Measurements from ENCODE around the gene DENND2C.

Gene DENND2C

GRCh38 chr1:114671939-114672275, 2.1 kb upstream of the DENND2C start:
- DNase-seq: no peak

GRCh38 chr1:114671011-114671938, 1.4 kb upstream of the DENND2C start:
- DNase-seq: no peak

- peak; percentile 89 for DNase-seq
Measured at GRCh38 chr1:114670083-114671010, 498 bp upstream of the DENND2C start.

GRCh38 chr1:114668784-114669561, 876 bp downstream of the DENND2C start:
- peak; percentile 5 for DNase-seq

GRCh38 chr1:114668373-114668772, 1.5 kb downstream of the DENND2C start:
- no peak for DNase-seq

GRCh38 chr1:114666954-114667353, 2.9 kb downstream of the DENND2C start:
- no peak for DNase-seq

GRCh38 chr1:114660238-114660637, 9.6 kb downstream of the DENND2C start:
- no peak for DNase-seq

- DNase-seq: no peak
Measured at GRCh38 chr1:114651893-114652292, 18.0 kb downstream of the DENND2C start.

- DNase-seq: no peak
Measured at GRCh38 chr1:114648503-114648902, 21.3 kb downstream of the DENND2C start.

GRCh38 chr1:114641377-114641776, 28.5 kb downstream of the DENND2C start:
- no peak for DNase-seq

- DNase-seq: no peak
Measured at GRCh38 chr1:114638910-114639309, 30.9 kb downstream of the DENND2C start.

GRCh38 chr1:114632427-114632826, 37.4 kb downstream of the DENND2C start:
- DNase-seq: no peak

- no peak for DNase-seq
Measured at GRCh38 chr1:114627107-114627506, 42.7 kb downstream of the DENND2C start.

GRCh38 chr1:114623364-114623763, 46.5 kb downstream of the DENND2C start:
- DNase-seq: no peak

- no peak for DNase-seq
Measured at GRCh38 chr1:114620419-114620818, 49.4 kb downstream of the DENND2C start.

GRCh38 chr1:114618606-114619005, 51.2 kb downstream of the DENND2C start:
- DNase-seq: no peak

- DNase-seq: no peak
Measured at GRCh38 chr1:114610546-114611245, 59.2 kb downstream of the DENND2C start.

- DNase-seq: peak; percentile 11
Measured at GRCh38 chr1:114609826-114610225, 60.0 kb downstream of the DENND2C start.

GRCh38 chr1:114609026-114609425, 60.8 kb downstream of the DENND2C start:
- no peak for DNase-seq

- no peak for DNase-seq
Measured at GRCh38 chr1:114607223-114607622, 62.6 kb downstream of the DENND2C start.

GRCh38 chr1:114597949-114598348, 71.9 kb downstream of the DENND2C start:
- no peak for DNase-seq

GRCh38 chr1:114595602-114596001, 74.2 kb downstream of the DENND2C start:
- no peak for DNase-seq

Data from activated CD4-positive, alpha-beta T cell treated with anti-CD3 and anti-CD28 coated beads, Interleukin-10, Interleukin-2, amounts not matched to agents 100 ng/mL and 50 ng/mL, durations not matched to agents 16 hours and 8 hours (primary cell).